H1 (cell line): ENCODE data around the gene THRB. TPM values are rescaled to one million over a fixed set of nuclear protein-coding genes. Genes with fewer than 3 reads are reported as not detected.

Experiments
- CTCF ChIA-PET: fragments of 300-600 bp; sonication (Branson Sonifier 250); formaldehyde crosslinking; loops from one replicate; lab custom pipeline; 2021; ENCODE audit not compliant: partially characterized antibody; lab: Charles Lee
- POLR2A ChIA-PET: fragments of 300-600 bp; sonication (Branson Sonifier 250); formaldehyde crosslinking; loops from one replicate; lab custom pipeline; 2021; ENCODE audit warnings: inconsistent platforms; ENCODE audit not compliant: partially characterized antibody; lab: Charles Lee
- DNase-seq, 2 experiments: peaks; one replicate each; pipeline versions ENCODE4 v3.0.0 to v3.0.0-alpha.2; 2010 to 2022; ENCODE audit warnings: low spot score in 2 of 2, low read depth in 1 of 2, mixed read lengths in 1 of 2
- FAIRE-seq: peaks from 2 replicates; lab custom pipeline; 2011; peaks lifted over from hg19 to GRCh38; lab: Jason Lieb, UNC
- H2AFZ ChIP-seq: 2 replicates; pipeline ENCODE4 v1.8.1; 2012; ENCODE audit warnings: low read length, inconsistent platforms
- H2AK5ac ChIP-seq: 2 replicates; pipeline ENCODE4 v1.6.1; 2013; ENCODE audit warnings: low read depth, low read length
- H2BK120ac ChIP-seq: replicated peaks from 2 replicates; pipeline ENCODE3; 2013; ENCODE audit warnings: low read depth, low read length, inconsistent platforms
- H2BK12ac ChIP-seq: 2 replicates; pipeline ENCODE4 v1.6.1; 2013; ENCODE audit warnings: low read depth, low read length
- H2BK15ac ChIP-seq: 2 replicates; pipeline ENCODE4 v1.6.1; 2013; ENCODE audit warnings: low read length
- H2BK20ac ChIP-seq: 2 replicates; pipeline ENCODE4 v1.6.1; 2013; ENCODE audit warnings: low read length
- H2BK5ac ChIP-seq: 2 replicates; pipeline ENCODE4 v1.6.1; 2013; ENCODE audit warnings: low read depth, low read length
- H3K14ac ChIP-seq: 2 replicates; pipeline ENCODE4 v1.6.1; 2013; ENCODE audit warnings: inconsistent platforms; ENCODE audit not compliant: insufficient read length
- H3K18ac ChIP-seq: 2 replicates; pipeline ENCODE4 v1.6.1; 2013; ENCODE audit warnings: low read length; ENCODE audit errors: extremely low read depth
- H3K23ac ChIP-seq: 2 replicates; pipeline ENCODE4 v1.6.1; 2013; ENCODE audit warnings: inconsistent platforms; ENCODE audit not compliant: insufficient read length
- H3K23me2 ChIP-seq: 2 replicates; pipeline ENCODE4 v1.6.1; 2013; ENCODE audit warnings: low read depth, low read length
- H3K27ac ChIP-seq: 2 replicates; pipeline ENCODE4 v1.6.1; 2011; ENCODE audit warnings: low read depth, low read length, inconsistent platforms
- H3K27me3 ChIP-seq, 4 experiments: replicated peaks in 1 of 4; 1 replicate in 1 of 4; 2 replicates in 3 of 4; pipeline versions ENCODE4 v1.6.1 to v1.8.1; 2011 to 2013; ENCODE audit warnings: low read length in 3 of 4, mild to moderate bottlenecking in 3 of 4, inconsistent platforms in 2 of 4, mixed read lengths in 2 of 4, moderate library complexity in 1 of 4; ENCODE audit not compliant: control insufficient read depth in 3 of 4, insufficient read depth in 3 of 4; ENCODE audit errors: extremely low read depth in 1 of 4
- H3K36me3 ChIP-seq, 4 experiments: 2 replicates each; pipeline versions ENCODE4 v1.6.1 to v1.8.1; 2011 to 2013; ENCODE audit warnings: mild to moderate bottlenecking in 4 of 4, low read length in 3 of 4, moderate library complexity in 2 of 4, control low read depth in 1 of 4, inconsistent platforms in 1 of 4; ENCODE audit not compliant: insufficient read depth in 4 of 4, control insufficient read depth in 2 of 4
- H3K4ac ChIP-seq: replicated peaks from 2 replicates; pipeline ENCODE3; 2013; ENCODE audit warnings: low read length, low read depth, mixed read lengths, inconsistent platforms; ENCODE audit not compliant: insufficient read length
- H3K4me1 ChIP-seq, 4 experiments: replicated peaks in 1 of 4; 1 replicate in 1 of 4; 2 replicates in 3 of 4; pipeline versions ENCODE4 v1.6.1 to v1.8.1; 2011 to 2013; ENCODE audit warnings: low read length in 3 of 4, inconsistent platforms in 2 of 4, mixed read lengths in 1 of 4; ENCODE audit not compliant: insufficient read depth in 4 of 4, control insufficient read depth in 3 of 4
- H3K4me2 ChIP-seq, 2 experiments: 2 replicates each; pipeline versions ENCODE4 v1.6.1 to v1.8.1; 2011 to 2013; ENCODE audit warnings: low read depth in 2 of 2, low read length in 2 of 2, control low read depth in 1 of 2, inconsistent platforms in 1 of 2, mild to moderate bottlenecking in 1 of 2; ENCODE audit not compliant: insufficient read depth in 1 of 2
- H3K4me3 ChIP-seq, 4 experiments: fragments of 200-600, 300-600 bp in 1 of 4; sonication (generic), shearing (Covaris generic), sonication (Bioruptor Twin) in 1 of 4; 2 replicates each; pipeline versions ENCODE4 v1.5.1 to v1.8.1; 2011 to 2016; ENCODE audit warnings: low read length in 4 of 4, low read depth in 3 of 4, control low read depth in 2 of 4, inconsistent platforms in 2 of 4, mild to moderate bottlenecking in 2 of 4, mixed read lengths in 1 of 4, moderate library complexity in 1 of 4; ENCODE audit not compliant: insufficient read depth in 2 of 4; ENCODE audit errors: extremely low read depth in 1 of 4
- H3K56ac ChIP-seq: replicated peaks from 2 replicates; pipeline ENCODE3; 2013; ENCODE audit warnings: low read depth, mild to moderate bottlenecking, mixed read lengths, low read length, inconsistent platforms; ENCODE audit not compliant: insufficient read length
- H3K79me1 ChIP-seq: 2 replicates; pipeline ENCODE4 v1.6.1; 2013; ENCODE audit warnings: low read depth, low read length, control low read depth
- H3K79me2 ChIP-seq, 2 experiments: 2 replicates each; pipeline versions ENCODE4 v1.6.1 to v1.8.1; 2012 to 2013; ENCODE audit warnings: low read length in 2 of 2, mild to moderate bottlenecking in 2 of 2, inconsistent platforms in 1 of 2; ENCODE audit not compliant: insufficient read depth in 2 of 2, control insufficient read depth in 1 of 2
- H3K9ac ChIP-seq, 4 experiments: replicated peaks in 1 of 4; 1 replicate in 1 of 4; 2 replicates in 3 of 4; pipeline versions ENCODE4 v1.6.1 to v1.8.1; 2011 to 2013; ENCODE audit warnings: low read depth in 3 of 4, low read length in 3 of 4, control low read depth in 2 of 4, mild to moderate bottlenecking in 2 of 4, moderate library complexity in 2 of 4, inconsistent platforms in 1 of 4; ENCODE audit errors: extremely low read depth in 1 of 4
- H3K9me3 ChIP-seq, 2 experiments: 2 replicates each; pipeline versions ENCODE4 v1.6.1 to v1.8.1; 2012 to 2013; ENCODE audit warnings: mild to moderate bottlenecking in 2 of 2, moderate library complexity in 2 of 2, control low read depth in 1 of 2, inconsistent platforms in 1 of 2, low read depth in 1 of 2, low read length in 1 of 2, mixed read lengths in 1 of 2; ENCODE audit not compliant: insufficient read depth in 2 of 2
- H4K20me1 ChIP-seq, 2 experiments: replicated peaks in 1 of 2; 2 replicates each; pipeline versions ENCODE3 to v1.8.1; 2011 to 2013; ENCODE audit warnings: inconsistent platforms in 2 of 2, low read length in 2 of 2, mild to moderate bottlenecking in 1 of 2; ENCODE audit not compliant: insufficient read depth in 2 of 2, control insufficient read depth in 1 of 2
- H4K5ac ChIP-seq: 2 replicates; pipeline ENCODE4 v1.6.1; 2013; ENCODE audit warnings: low read length, low read depth, mixed read lengths, inconsistent platforms; ENCODE audit not compliant: insufficient read length
- H4K8ac ChIP-seq: 2 replicates; pipeline ENCODE4 v1.8.0; 2013; ENCODE audit warnings: mild to moderate bottlenecking, moderate library complexity, low read length, inconsistent platforms; ENCODE audit not compliant: insufficient read depth; ENCODE audit errors: extremely low read depth
- H4K91ac ChIP-seq: replicated peaks from 2 replicates; pipeline ENCODE3; 2013; ENCODE audit warnings: low read length, mixed read lengths, inconsistent platforms; ENCODE audit not compliant: insufficient read length
- ASH2L ChIP-seq: fragments of 200-600, 300-600 bp; sonication (generic); IDR thresholded peaks from one replicate; pipeline ENCODE4 v1.7.1; 2017; ENCODE audit warnings: low read length
- CBX8 ChIP-seq: fragments of 300-800, 300-1000 bp; sonication (generic); IDR thresholded peaks from 2 replicates; pipeline ENCODE4 v1.7.1; 2016; ENCODE audit warnings: low read depth, low read length, borderline replicate concordance
- CEBPB ChIP-seq: IDR thresholded peaks from 2 replicates; pipeline ENCODE4 v1.6.1; 2012; ENCODE audit warnings: low read depth, low read length
- CHD1 ChIP-seq: IDR thresholded peaks from 2 replicates; pipeline ENCODE4 v1.6.1; 2012; ENCODE audit warnings: low read depth, low read length, improper control_type of control experiment
- CTBP2 ChIP-seq: IDR thresholded peaks from 2 replicates; pipeline ENCODE4 v1.7.0; 2011; ENCODE audit warnings: borderline replicate concordance, mild to moderate bottlenecking, moderate library complexity, mixed read lengths, low read length; ENCODE audit not compliant: insufficient read depth, insufficient read length
- EP300 ChIP-seq, 2 experiments: IDR thresholded peaks; 1 replicate in 1 of 2; 2 replicates in 1 of 2; pipeline ENCODE4 v1.6.1; 2011 to 2012; ENCODE audit warnings: low read depth in 2 of 2, low read length in 2 of 2, mild to moderate bottlenecking in 2 of 2, borderline replicate concordance in 1 of 2, inconsistent platforms in 1 of 2, moderate library complexity in 1 of 2
- HDAC2 ChIP-seq, 2 experiments: fragments of 300-600 bp in 1 of 2; sonication (generic) in 1 of 2; IDR thresholded peaks; 2 replicates each; pipeline ENCODE4 v1.6.1; 2011 to 2012; ENCODE audit warnings: low read depth in 2 of 2, low read length in 2 of 2, mild to moderate bottlenecking in 2 of 2, moderate library complexity in 2 of 2, borderline replicate concordance in 1 of 2, inconsistent platforms in 1 of 2
- JUN ChIP-seq: IDR thresholded peaks from 2 replicates; pipeline ENCODE4 v1.6.1; 2011; ENCODE audit warnings: low read depth, mild to moderate bottlenecking, improper control_type of control experiment, low read length
- KDM4A ChIP-seq: IDR thresholded peaks from one replicate; pipeline ENCODE4 v1.7.1; 2012; ENCODE audit warnings: low read depth, mild to moderate bottlenecking, moderate library complexity, low read length, inconsistent platforms; ENCODE audit not compliant: severe bottlenecking
- RAD21 ChIP-seq, 2 experiments: IDR thresholded peaks in 1 of 2; conservative IDR thresholded peaks in 1 of 2; 2 replicates each; pipeline ENCODE4 v1.6.1; 2011; ENCODE audit warnings: low read depth in 2 of 2, low read length in 2 of 2, improper control_type of control experiment in 1 of 2, inconsistent platforms in 1 of 2, mild to moderate bottlenecking in 1 of 2, moderate library complexity in 1 of 2
- TAF7 ChIP-seq: optimal IDR thresholded peaks from 2 replicates; pipeline ENCODE3; 2011; ENCODE audit warnings: low read depth, mild to moderate bottlenecking, inconsistent platforms, low read length, moderate library complexity, borderline replicate concordance
- YY1 ChIP-seq: IDR thresholded peaks from 2 replicates; pipeline ENCODE4 v1.6.1; 2011; ENCODE audit warnings: low read depth, mild to moderate bottlenecking, low read length
- WGBS, 2 experiments: shearing (Covaris generic) in 1 of 2; methylation state at CpG; one replicate each; pipeline versions ENCODE4 v1.1.6 to v1.1.7; 2013 to 2015; ENCODE audit warnings: low lambda C conversion rate in 2 of 2, mixed read lengths in 2 of 2, inconsistent platforms in 1 of 2, low coverage in 1 of 2, missing lambda C conversion rate in 1 of 2; ENCODE audit not compliant: insufficient replicate concordance in 2 of 2, insufficient coverage in 1 of 2, insufficient read length in 1 of 2; ENCODE audit errors: extremely low coverage in 1 of 2, missing lambda C conversion rate in 1 of 2; 5-methylcytosine and 5-hydroxymethylcytosine counted together
- polyA plus RNA-seq, 7 experiments: library from polyadenylated mRNA; depleted of rRNA in 3 of 7; stranded (reverse) in 5 of 7; unstranded in 2 of 7; fragments of >200 nt in 5 of 7; fragments of 200-250 nt in 2 of 7; gene quantifications; 1 replicate in 5 of 7; 2 replicates in 1 of 7; 4 replicates in 1 of 7; pipeline versions ENCODE4 v1.2.1 to v1.2.3, GENCODE V29; 2011 to 2013; ENCODE audit warnings: missing spikeins in 2 of 7, mixed read lengths in 2 of 7
- total RNA-seq: library from RNA; stranded (reverse); fragmentation: NEBNext Ultra II Directional; extraction: Animal tissue kit (Norgen Biotek cat#: 25700); gene quantifications from 2 replicates; pipeline ENCODE4 v1.2.1, GENCODE V29; 2021

The THRB gene
- total and polyA plus RNA-seq, 2 of the 8 experiments (the other 6 are each of a cell fraction or from before 2014, with no cell fraction given), result 0.98 to 3.9 TPM

DNA sequence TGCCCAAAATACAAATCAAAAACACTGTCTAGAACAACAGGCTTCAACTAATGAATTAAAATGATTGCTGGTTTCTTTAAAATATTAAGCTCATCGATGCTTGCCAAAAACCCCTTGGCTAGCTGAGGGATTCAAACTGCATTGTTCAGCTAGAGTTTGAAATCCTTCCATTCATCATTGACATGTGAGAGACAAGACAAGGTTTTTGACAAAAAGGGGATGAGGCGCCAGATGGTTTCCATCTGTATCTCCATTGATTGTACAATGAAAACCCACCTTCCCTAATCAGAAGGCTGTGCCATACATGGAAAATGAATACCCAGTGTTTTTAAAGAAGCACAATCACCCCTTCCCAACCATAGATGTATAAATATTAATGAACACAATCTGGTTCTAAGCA is 67.8 kb downstream of the THRB start:
- H3K14ac ChIP-seq, result no peak overlapping the region
- no peak overlapping the region for H2BK120ac ChIP-seq
- no peak overlapping the region for H2BK15ac ChIP-seq
- H4K91ac ChIP-seq, result no peak overlapping the region
- no peak overlapping the region for H4K8ac ChIP-seq
- CTCF ChIA-PET, result interaction anchor here (1.2 kb wide), 1 partner anchor 17 kb away, joined by 3 read pairs; no protein-coding TSS in a partner anchor
- FAIRE-seq, result no peak
- no peaks in the 10 kb centered on the region for H3K9me3 ChIP-seq
- H2BK5ac ChIP-seq, result no peak overlapping the region
- no peak overlapping the region for H3K4ac ChIP-seq
- 94% methylated on average over 2 of the region's 2 CpGs; no CpG with 5 or more reads in 1 of the 2 experiments for WGBS, 2 experiments
- no peak overlapping the region for H3K56ac ChIP-seq
- no peak overlapping the region for H3K27ac ChIP-seq
- no peak for DNase-seq
- no peaks in the 10 kb centered on the region for H4K20me1 ChIP-seq
- no peak overlapping the region for H3K18ac ChIP-seq
- H2AFZ ChIP-seq, result no peak overlapping the region
- H3K36me3 ChIP-seq, result no peaks in the 10 kb centered on the region
- H2AK5ac ChIP-seq, result no peak overlapping the region
- H3K79me1 ChIP-seq, result no peaks in the 10 kb centered on the region
- H2BK12ac ChIP-seq, result no peak overlapping the region
- H4K5ac ChIP-seq, result no peak overlapping the region
- no peaks in the 10 kb centered on the region for H3K79me2 ChIP-seq
- H3K27me3 ChIP-seq, result no peaks in the 10 kb centered on the region
- no peaks in the 10 kb centered on the region for H3K4me1 ChIP-seq
- H2BK20ac ChIP-seq, result no peak overlapping the region
- no peak overlapping the region for H3K4me3 ChIP-seq
- H3K4me2 ChIP-seq, result no peak overlapping the region
- H3K9ac ChIP-seq, result no peak overlapping the region
- no peaks in the 10 kb centered on the region for H3K23me2 ChIP-seq
- POLR2A ChIA-PET, result no interaction called here
- H3K23ac ChIP-seq, result no peak overlapping the region
- TF ChIP-seq CEBPB (no peak), CTBP2 (no peak), JUN (no peak), EP300 (IDR thresholded peaks at IDR 0.05; ENCODE audit: borderline replicate concordance in 1 of 2, low read depth in 2 of 2, low read length in 2 of 2) (no peak), CBX8 (no peak), HDAC2 (IDR thresholded peaks at IDR 0.05; ENCODE audit: borderline replicate concordance in 1 of 2, low read depth in 2 of 2, low read length in 2 of 2) (no peak), CHD1 (no peak), RAD21 (IDR thresholded peaks at IDR 0.05 in 1 of 2, conservative IDR thresholded peaks at IDR 0.05 in 1 of 2; ENCODE audit: low read depth in 2 of 2, low read length in 2 of 2) (no peak), ASH2L (no peak), YY1 (no peak), KDM4A (no peak), TAF7 (no peak)
